Brain microvascular endothelial cell (primary cell): Measurements from ENCODE around the gene TBX22.
"Not testable (repeated sequence)": the region's sequence is repeated elsewhere in the genome, so short reads cannot be mapped to it uniquely, and the experiment has no call there.

ENCODE experiments used
- DNase-seq: peaks from one replicate; pipeline ENCODE4 v3.0.0-alpha.2; 2020
- H3K27ac ChIP-seq: fragments of 250-450 bp; sonication (Bioruptor Pico); 2 replicates; pipeline ENCODE4 v1.5.1; 2020; ENCODE audit warnings: mild to moderate bottlenecking, moderate library complexity
- H3K27me3 ChIP-seq: fragments of 250-450 bp; sonication (Bioruptor Pico); replicated peaks from 2 replicates; pipeline ENCODE4 v1.5.1; 2020; ENCODE audit warnings: mild to moderate bottlenecking
- H3K36me3 ChIP-seq: fragments of 250-450 bp; sonication (Bioruptor Pico); replicated peaks from 2 replicates; pipeline ENCODE4 v1.5.1; 2020; ENCODE audit warnings: mild to moderate bottlenecking
- H3K4me3 ChIP-seq: 2 replicates; pipeline ENCODE4 v1.5.1; 2011; ENCODE audit warnings: low read depth, mild to moderate bottlenecking, control low read depth, low read length, moderate library complexity
- in situ Hi-C: cut with HindIII; loops from 2 replicates; pipeline ENCODE4 v1.10.0; 2017; ENCODE audit warnings: low sequenced_read_pairs, low pct_ligation_motif_present
- TF ChIP-seq, protein P1 (sequence below): IDR thresholded peaks from 2 replicates; pipeline ENCODE4 v1.5.1; 2011; ENCODE audit warnings: low read depth, mild to moderate bottlenecking, moderate library complexity, low read length, control low read depth, inconsistent platforms; ENCODE audit errors: missing control alignments

Gene TBX22

GRCh38 chrX:80021621-80022020 lies 7.1 kb downstream of the TBX22 start:
- DNase-seq, result no peak
- Histone ChIP-seq H3K27me3 (no peaks in the 10 kb centered on the region), H3K4me3 (no peak overlapping the region), H3K36me3 (no peaks in the 10 kb centered on the region), H3K27ac (no peak overlapping the region)
- in situ Hi-C loops, result no loop called here
- TF ChIP-seq, protein P1, sequence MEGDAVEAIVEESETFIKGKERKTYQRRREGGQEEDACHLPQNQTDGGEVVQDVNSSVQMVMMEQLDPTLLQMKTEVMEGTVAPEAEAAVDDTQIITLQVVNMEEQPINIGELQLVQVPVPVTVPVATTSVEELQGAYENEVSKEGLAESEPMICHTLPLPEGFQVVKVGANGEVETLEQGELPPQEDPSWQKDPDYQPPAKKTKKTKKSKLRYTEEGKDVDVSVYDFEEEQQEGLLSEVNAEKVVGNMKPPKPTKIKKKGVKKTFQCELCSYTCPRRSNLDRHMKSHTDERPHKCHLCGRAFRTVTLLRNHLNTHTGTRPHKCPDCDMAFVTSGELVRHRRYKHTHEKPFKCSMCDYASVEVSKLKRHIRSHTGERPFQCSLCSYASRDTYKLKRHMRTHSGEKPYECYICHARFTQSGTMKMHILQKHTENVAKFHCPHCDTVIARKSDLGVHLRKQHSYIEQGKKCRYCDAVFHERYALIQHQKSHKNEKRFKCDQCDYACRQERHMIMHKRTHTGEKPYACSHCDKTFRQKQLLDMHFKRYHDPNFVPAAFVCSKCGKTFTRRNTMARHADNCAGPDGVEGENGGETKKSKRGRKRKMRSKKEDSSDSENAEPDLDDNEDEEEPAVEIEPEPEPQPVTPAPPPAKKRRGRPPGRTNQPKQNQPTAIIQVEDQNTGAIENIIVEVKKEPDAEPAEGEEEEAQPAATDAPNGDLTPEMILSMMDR, result no peak

DNA sequence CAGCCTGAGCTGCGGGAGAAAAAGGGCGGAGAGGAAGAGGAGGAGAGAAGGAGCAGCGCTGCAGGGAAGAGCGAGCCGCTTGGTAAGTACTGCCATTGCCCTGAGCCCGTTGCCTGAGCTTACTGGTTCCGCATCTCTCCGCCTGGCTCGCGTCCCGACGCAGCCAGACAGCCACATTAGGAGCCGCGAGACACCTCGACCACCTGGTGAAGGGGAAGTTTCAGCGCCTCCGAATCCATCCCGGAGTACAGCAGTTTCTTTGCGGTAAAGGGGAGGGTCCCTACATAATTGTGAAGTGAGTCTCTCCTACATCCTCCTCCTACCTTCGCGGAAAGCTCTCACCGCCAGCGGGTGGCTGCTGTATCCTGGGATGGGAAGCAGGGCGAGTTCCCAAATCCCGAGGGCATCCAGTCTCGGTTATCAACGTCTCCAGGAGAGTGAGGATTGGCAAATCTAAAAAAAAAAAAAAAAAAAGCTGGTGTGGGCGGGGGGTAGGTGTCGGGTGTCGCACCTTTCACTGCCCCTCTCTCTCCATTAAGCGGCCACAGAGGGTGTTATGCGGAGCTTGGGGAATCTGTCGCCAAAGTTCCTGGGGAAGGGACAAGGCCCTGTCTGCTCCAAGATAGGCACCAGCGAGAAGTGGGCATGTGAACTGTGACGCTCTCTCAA lies 7.9 kb downstream of the TBX22 start:
- H3K4me3 ChIP-seq, result no peak overlapping the region
- TF ChIP-seq, protein P1, result no peak
- no peak overlapping the region for H3K27ac ChIP-seq
- in situ Hi-C loops, result no loop called here
- no peaks in the 10 kb centered on the region for H3K36me3 ChIP-seq
- no peaks in the 10 kb centered on the region for H3K27me3 ChIP-seq
- no peak for DNase-seq

GRCh38 chrX:80026116-80026515 lies 11.6 kb downstream of the TBX22 start:
- H3K27ac ChIP-seq, result no peak overlapping the region
- in situ Hi-C loops, result no loop called here
- TF ChIP-seq, protein P1, result no peak

DNA sequence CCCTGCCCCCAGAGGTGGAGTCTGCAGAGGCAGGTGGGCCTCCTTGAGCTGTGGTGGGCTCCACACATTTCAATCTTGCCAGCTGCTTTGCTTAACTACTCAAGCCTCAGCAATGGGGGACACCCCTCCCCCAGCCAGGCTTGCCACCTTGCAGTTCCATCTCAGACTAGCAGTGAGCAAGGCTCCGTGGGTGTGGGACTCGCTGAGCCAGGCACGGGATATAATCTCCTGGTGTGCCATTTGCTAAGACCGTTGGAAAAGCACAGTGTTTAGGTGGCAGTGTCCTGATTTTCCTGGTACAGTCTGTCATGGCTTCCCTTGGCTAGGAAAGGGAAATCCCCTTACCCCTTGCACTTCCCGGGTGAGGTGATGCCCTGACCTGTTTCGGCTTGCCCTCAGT lies 51.6 kb downstream of the TBX22 start:
- H3K27me3 ChIP-seq, H3K4me3 ChIP-seq, H3K27ac ChIP-seq, DNase-seq, H3K36me3 ChIP-seq, in situ Hi-C loops: not testable (repeated sequence)

More at GRCh38 chrX:80026116-80026515, 11.6 kb downstream of the TBX22 start:
- no peaks in the 10 kb centered on the region for H3K36me3 ChIP-seq
- no peak for DNase-seq
- H3K27me3 ChIP-seq, result no peaks in the 10 kb centered on the region
- no peak overlapping the region for H3K4me3 ChIP-seq

- DNase-seq, in situ Hi-C loops, H3K4me3 ChIP-seq, H3K27me3 ChIP-seq, H3K27ac ChIP-seq, H3K36me3 ChIP-seq: not testable (repeated sequence)
Observed at GRCh38 chrX:80075625-80076024, 61.1 kb downstream of the TBX22 start.
